H1 (cell line): ENCODE data around the gene BICD1. TPM values are rescaled to one million over a fixed set of nuclear protein-coding genes. Genes with fewer than 3 reads are reported as not detected.

Experiments used
- HDAC6 ChIP-seq: IDR thresholded peaks from one replicate; pipeline ENCODE4 v1.7.1; 2012; ENCODE audit warnings: low read depth, mild to moderate bottlenecking, inconsistent platforms, low read length, moderate library complexity
- polyA plus RNA-seq, 7 experiments: library from polyadenylated mRNA; depleted of rRNA in 3 of 7; stranded (reverse) in 5 of 7; unstranded in 2 of 7; fragments of >200 nt in 5 of 7; fragments of 200-250 nt in 2 of 7; gene quantifications; 1 replicate in 5 of 7; 2 replicates in 1 of 7; 4 replicates in 1 of 7; pipeline versions ENCODE4 v1.2.1 to v1.2.3, GENCODE V29; 2011 to 2013; ENCODE audit warnings: missing spikeins in 2 of 7, mixed read lengths in 2 of 7
- total RNA-seq: library from RNA; stranded (reverse); fragmentation: NEBNext Ultra II Directional; extraction: Animal tissue kit (Norgen Biotek cat#: 25700); gene quantifications from 2 replicates; pipeline ENCODE4 v1.2.1, GENCODE V29; 2021

The BICD1 gene
- total and polyA plus RNA-seq, 2 of the 8 experiments (the other 6 are each of a cell fraction or from before 2014, with no cell fraction given): 34.1 to 58.4 TPM

DNA sequence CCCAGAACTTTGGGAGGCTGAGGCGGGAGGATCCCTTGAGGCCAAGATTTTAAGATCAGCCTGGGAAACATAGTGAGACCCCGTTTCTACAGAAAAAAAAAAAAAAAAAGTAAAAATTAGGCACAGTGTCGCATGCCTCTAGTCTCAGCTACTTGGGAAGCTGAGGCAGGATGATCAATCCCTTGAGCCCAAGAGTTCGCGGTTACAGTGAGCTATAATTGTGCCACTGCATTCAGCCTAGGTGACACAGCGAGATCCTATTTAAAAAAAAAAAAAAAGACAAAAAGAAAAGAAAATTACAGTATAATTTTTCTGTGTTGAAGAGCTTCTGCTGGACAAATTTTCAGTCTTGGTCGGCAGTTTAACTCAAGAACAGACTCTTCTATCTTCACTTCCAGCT, 158.8 kb downstream of the BICD1 start (continued):
- no peak for TF ChIP-seq HDAC6
